GM10847 (cell line): ENCODE results near the gene TACR1.

Experiments
- POLR2A ChIP-seq: IDR thresholded peaks from 2 replicates; pipeline ENCODE4 v1.6.1; 2011; ENCODE audit not compliant: insufficient read length; ENCODE audit errors: extremely low read depth

TACR1 gene

DNA sequence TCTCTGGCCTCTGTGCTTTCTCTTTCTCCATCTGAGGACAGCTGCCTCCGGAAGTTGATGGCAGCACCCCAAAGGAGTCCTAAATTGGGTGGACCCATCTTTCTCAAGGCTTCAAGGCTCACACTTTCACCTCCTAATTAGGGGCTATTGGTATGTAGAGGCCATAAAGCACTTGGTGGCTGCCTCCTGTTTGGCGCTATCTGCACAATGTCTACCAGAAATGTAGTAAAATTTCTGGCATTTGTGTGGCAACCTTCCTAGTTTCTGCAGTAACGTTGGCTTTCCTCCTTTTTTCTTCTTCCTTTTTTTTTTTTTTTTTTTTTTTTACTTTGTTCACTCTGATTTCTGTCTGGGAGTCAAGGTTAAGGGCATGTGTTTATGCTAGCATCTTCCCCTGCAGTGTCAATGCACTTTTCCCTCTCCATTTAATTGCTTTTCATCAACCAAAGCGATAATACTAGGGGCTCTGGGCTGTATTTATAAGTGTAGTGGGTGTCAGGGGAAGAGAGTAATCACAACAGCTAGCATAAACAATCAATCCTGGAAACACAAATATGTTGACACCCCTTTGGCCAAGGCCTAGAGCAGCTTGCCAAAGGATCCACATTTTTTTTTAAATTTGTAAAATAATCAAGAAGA lies 86.0 kb downstream of the TACR1 start:
- no peak for TF ChIP-seq POLR2A

DNA sequence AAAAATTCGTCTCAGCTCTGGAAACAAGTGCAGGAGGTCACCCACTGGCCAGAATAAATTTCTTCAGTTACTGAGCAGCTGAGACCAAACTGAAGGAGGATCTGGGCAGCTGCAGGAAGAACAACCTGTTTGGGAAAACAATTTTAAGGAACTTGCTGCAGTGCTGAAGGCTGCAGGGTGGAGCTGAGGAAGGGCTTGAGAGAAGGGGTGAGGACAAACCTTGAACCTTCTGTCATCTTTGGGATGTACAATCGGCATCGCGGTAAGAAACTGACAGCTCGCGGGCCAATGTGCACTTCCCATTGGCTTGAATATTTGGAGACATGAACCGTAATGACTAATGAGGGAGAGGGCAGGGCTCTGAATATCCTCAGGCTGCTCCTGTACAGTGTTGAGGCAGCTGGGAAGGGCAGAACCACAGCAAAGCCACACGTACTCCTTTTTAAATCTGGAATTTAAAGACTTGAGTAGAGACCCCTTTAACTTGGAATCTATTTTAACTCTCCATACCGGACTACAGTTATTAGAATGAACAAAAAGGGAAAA lies 90.3 kb downstream of the TACR1 start:
- TF ChIP-seq POLR2A, result no peak

DNA sequence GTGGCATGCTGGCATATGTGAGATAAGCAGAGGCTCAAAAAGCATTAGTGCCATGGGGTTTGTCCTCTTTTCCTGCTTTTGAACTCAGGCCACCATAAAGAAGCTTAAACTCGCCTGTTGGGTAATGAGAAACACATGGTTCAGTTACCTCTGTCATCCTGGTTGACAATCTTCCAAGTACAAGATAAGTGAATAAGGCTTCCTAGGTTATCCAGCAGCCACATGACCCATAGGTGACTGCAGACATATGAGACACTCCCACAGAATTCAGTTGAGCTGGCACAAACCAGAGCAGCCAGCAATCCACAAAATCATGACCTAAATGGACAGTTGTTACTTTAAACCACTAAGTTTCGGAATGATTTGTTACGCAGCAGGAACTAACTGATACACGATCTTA lies 97.3 kb downstream of the TACR1 start:
- no peak for TF ChIP-seq POLR2A

DNA sequence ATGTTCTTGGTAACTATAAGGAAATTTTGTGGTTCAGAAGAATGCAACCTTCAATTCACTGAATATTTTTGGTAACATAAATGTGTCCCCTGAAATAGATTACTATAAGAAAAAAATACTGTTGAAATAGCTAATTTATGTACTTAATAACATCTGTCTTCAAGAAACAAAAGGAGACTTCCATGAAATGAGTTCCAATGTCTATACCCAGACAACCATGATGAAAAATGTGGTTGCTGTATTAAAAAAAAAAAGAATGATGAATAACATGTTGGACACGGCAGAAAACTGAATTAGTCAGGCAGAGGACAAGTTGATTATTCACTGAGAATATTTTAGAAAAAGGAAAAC lies 98.5 kb downstream of the TACR1 start:
- TF ChIP-seq POLR2A, result no peak

DNA sequence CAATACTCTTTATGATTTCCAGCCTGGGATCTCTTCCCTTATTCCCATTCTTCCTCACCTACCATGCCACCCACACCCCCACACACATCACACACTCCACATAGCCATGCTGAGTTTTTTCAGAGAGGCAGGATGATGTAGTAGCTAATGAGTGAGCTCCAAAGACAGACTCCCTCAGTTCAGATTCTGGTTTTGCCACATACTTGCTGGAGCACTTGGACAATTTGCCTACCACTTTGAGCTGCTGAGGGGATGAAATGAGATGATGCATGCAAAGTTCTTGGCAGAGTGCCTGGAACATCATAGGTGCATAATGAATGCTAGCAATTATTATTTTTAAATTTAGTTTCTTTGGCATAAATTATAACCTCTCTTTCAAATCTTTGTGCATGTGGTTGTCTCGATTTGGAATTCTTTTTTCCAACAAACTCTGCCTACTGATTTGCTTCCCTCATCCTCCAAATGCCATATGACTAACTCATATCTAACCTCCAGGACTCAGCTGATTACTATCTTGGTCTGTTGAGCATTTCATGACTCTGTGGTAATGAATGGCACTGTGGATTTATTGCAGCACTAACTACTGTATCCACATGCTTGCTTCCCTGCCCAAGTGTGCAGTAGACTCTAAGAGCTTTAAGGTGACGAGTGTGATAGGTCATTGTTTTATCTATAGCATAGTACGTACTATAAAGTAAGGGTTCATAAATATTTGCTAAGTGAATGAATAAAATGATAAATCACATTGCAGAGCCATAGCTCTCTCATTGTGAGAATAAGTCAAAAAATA lies 99.1 kb downstream of the TACR1 start:
- TF ChIP-seq POLR2A, result no peak

DNA sequence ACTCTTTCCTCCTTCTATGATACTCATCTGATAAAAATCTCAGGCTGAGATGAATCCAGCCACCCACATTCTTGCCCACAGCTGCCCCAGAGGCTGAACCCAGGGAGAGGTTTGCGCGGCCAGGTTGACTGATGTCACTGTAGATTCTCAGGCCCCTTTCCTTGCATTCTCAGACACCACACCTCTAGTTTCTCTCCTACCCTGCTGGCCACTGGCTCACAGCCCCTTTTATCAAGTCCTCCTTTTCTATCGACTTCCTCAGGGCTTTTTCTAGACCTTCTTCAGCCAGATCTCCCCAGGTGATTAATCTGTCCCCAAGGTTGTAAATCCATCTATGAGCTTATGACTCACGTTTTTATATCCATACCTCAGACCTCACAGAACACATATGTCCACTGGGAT lies 99.8 kb downstream of the TACR1 start:
- no peak for TF ChIP-seq POLR2A

DNA sequence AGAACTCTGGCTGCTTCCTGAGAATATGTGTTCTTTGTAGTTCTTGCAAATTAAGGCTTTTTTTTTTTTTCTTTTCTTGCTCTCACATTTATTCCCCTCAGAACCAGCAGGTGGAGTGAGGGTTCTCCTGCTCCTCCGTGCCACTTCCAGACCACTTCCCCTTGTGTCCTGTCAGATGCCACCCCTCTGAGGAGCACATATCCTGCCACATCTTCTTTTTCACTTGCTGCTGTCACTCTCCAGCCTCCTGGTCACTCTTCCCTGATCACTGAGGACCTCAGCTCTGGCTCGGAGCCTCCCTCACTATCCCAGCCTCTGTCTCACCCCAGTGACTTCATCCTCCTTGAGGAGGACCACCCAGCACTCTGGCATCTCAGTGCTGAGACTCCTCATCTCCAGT lies 100.5 kb downstream of the TACR1 start:
- no peak for TF ChIP-seq POLR2A

DNA sequence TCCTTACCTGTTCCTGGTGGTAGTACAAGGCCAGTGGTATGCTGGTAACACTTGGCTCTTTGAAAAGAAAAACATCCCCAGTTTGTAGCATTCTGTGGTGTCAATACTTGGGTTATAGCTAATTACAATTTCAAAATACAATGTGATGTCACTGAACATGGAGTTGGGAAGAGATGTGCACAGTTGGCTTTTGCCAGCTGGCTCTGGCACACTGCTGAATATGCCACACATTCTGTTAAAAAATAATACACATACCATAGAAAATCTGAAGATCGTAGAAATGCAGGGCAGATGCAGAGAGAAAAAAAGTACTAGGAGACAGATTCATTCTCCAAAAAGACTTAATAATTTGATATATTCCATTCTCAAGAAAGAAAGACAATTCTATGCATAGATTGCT lies 101.5 kb downstream of the TACR1 start:
- TF ChIP-seq POLR2A, result no peak

DNA sequence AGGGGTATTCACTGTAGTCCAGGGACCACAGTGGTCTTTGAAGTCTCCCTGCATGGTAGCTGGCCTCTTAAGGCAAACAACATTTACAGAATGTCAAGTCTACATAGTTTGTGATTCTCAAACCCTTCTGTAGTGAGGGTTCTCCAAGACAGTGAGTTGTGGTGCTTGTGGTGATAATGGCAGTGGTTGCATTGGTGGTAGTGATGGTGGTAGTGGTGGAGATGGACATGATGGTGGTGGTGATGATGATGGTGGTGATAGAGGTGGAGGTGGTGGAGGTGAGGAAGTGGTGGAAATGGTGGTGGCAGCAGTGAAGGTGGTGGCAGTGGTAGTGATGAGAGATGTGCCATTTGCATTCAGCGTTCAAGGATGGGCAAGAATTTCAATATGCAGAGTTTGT lies 104.9 kb downstream of the TACR1 start:
- TF ChIP-seq POLR2A, result no peak

DNA sequence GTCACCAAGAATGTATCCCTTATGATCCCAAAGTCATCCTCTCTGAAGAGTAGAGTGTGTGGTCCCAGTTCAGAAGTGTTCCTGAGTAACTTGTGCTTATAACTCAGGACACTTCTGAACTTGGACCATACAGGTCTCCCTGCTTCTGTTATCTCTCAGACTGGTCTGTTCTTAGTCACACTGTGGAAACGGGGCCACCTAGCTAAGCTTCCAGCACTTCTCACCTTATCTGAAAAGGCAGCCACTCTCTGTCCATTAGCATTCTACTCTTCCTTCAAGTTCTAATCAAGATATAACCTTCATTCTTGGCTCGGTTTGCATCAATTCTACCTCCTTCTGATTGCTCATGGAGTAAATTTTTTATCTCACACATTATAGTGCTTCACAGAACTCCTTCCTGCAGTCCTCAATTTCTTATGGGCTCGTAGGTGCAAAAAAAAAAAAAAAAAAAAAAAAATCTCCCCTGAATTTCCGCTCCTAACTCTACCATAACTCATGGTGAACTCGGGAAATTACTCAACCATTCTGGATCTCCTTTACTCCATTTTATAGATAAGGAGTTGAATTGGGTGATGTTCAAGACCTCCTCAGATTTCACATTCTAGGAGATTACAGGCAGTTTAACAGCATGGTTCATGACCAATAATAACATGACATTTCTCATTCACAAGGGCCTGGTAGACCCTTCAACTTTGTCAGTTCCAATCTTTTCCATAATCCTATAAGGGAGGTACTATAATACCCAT lies 108.4 kb downstream of the TACR1 start:
- TF ChIP-seq POLR2A, result no peak

DNA sequence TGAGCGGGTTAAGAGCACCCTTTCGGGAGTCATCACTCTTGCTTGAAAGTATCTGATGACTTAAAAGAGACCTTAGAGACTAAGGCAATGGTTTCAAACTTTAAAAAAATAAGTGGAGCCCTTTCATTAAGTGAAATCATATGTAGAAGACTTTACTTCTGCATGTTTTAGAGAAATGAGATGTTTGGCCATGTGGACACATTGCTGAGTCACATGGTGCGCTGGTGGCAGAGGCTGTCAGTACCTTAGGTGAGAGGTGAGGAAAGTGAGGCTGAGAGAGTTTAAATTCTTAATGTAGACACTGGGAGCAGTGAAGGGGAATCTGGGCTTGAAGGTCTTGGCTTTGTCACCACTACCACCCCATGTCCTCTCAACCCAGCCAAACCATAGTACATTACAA lies 109.8 kb downstream of the TACR1 start:
- no peak for TF ChIP-seq POLR2A

DNA sequence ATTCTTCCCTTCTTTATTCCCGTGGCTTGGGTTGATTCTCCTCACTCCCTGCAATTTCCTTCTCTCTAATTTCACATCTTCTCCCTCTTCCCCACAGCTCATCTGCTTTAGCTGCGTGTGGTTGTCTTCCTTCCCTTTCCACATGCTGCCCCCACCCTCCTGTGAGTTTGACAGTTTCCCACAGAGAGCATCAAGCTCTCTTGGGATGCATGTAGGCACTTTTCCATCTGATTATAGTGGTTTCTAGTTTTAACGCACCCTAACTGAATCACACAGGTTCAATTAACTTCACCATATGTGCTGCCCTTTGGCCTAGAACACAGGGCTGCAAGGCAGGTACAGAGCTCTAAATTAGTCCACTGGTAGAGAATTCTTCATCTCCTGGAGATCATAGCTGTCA lies 110.5 kb downstream of the TACR1 start:
- TF ChIP-seq POLR2A, result no peak

DNA sequence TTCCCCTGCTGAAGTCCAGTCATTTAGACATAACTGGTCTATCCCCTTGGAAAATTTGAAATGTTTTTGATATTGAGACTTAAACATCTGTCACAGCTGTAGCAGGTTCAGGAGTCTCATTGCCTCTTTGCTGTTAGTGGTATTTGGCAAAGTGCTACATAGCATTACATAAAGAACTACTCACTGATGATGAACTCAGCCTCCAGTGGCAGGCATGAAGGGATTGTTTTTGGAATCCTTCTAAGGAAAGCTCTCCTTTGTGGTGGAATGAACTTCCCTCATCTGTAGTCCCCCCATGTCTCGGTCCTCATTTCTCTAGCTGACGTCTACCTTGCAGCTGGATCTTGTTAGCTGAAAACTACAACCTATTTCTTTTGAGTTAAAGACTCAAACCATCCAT lies 111.6 kb downstream of the TACR1 start:
- TF ChIP-seq POLR2A, result no peak

DNA sequence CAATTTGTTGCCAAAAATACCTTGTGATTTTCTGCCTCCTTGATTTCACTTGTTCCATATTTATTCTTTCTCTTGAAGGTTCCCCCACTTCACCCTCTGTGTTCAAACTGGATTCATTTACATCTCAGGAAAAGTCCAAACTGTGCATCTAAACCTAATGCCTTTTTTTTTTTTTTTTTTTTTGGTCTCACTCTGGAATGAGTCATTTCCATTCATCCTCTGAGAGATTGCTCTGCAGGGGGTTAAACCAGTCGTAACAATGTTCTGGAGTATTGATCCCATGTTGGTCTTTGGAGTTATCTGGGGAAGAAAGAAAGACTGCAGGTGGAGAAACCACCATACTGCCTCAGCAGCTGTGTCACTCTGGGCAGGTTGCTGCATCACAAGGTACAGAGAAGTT lies 119.7 kb downstream of the TACR1 start:
- no peak for TF ChIP-seq POLR2A

DNA sequence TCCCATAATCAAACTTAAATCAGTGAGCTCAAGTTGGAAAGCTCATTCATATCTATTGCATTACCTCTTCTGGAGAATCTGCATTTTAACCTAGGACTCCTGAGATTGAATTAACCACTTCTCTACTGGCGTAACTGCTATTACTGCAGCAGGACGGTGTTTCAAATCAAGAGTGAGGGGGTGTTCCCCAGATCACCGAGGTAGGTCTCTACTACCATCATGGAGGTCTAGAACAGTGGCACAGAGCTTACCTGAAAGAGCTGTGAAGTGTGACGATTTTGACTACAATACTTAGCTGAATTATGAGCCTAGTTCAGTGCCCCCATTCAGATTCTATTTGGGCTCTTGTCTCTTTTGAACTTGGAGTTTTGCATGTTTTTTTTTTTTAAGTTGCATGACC lies 121.4 kb downstream of the TACR1 start:
- TF ChIP-seq POLR2A, result no peak

DNA sequence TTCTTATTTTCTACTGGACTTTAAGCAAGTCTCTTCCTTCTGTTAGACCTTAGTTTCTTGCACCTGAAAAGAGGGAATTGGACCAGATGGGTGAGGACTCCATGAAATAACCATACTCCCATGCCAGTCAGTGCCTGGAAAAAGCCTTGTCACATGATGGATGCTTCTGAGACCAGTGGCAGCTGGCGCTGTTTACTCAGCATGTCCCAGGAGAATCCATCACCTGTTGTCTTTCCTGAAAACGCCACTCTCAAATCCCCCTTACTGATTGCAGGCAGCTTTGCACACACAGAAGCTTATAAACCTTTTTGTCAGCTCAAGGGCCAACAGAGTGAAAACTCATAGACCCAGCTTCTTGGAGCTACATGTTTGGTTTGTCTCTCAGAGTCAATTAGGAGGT lies 123.2 kb downstream of the TACR1 start:
- no peak for TF ChIP-seq POLR2A
